GM12878 (cell line): ENCODE data around the gene FBXL15. TPM values are rescaled to one million over a fixed set of nuclear protein-coding genes. Genes with fewer than 3 reads are reported as not detected.

ENCODE experiments used
- ATAC-seq: fragments of 200-7000 bp; cut with Tn5 transposase; 3 replicates; pipeline ENCODE4 v1.9.1; 2020; ENCODE audit warnings: mild to moderate bottlenecking, moderate library complexity
- BruUV-seq: library from RNA; stranded (reverse); fragments of 400-500 nt; replicated peaks from 2 replicates; lab custom pipeline; 2021; lab: Mats Ljungman, UMichigan
- CTCF ChIA-PET: fragments of 300-600 bp; sonication (Branson Sonifier 250); formaldehyde crosslinking; extraction: SDS; loops from one replicate; lab custom pipeline; 2021; ENCODE audit warnings: inconsistent platforms; lab: Yijun Ruan, JAX
- POLR2A ChIA-PET: fragments of 350-600 bp; formaldehyde crosslinking; extraction: SDS; loops from one replicate; lab custom pipeline; 2021; ENCODE audit warnings: inconsistent platforms; lab: Charles Lee
- RAD21 ChIA-PET: fragments of 300-600 bp; sonication (Branson Sonifier 250); formaldehyde crosslinking; loops from one replicate; lab custom pipeline; 2023; ENCODE audit warnings: antibody characterized with exemption; ENCODE audit not compliant: unreplicated experiment; lab: Charles Lee
- SMC1A ChIA-PET: fragments of 300-600 bp; sonication (Branson Sonifier 250); formaldehyde crosslinking; loops from one replicate; lab custom pipeline; 2023; ENCODE audit not compliant: unreplicated experiment, uncharacterized antibody; lab: Charles Lee
- DNase-seq: peaks from one replicate; pipeline ENCODE4 v3.0.0-alpha.2; 2011; ENCODE audit warnings: low read depth, low spot score
- FAIRE-seq: peaks from 3 replicates; lab custom pipeline; 2011; peaks lifted over from hg19 to GRCh38; lab: Jason Lieb, UNC
- H2AFZ ChIP-seq: 2 replicates; pipeline ENCODE4 v1.6.0; 2011; ENCODE audit warnings: low read depth, low read length, control low read depth; ENCODE audit not compliant: control insufficient read depth
- H3K27ac ChIP-seq: 2 replicates; pipeline ENCODE4 v1.5.1; 2011; ENCODE audit warnings: control low read depth; ENCODE audit not compliant: control insufficient read depth, insufficient read depth
- H3K27me3 ChIP-seq, 2 experiments: replicated peaks in 1 of 2; 2 replicates each; pipeline versions ENCODE4 v1.6.0 to v1.6.1; 2011; ENCODE audit warnings: low read length in 1 of 2; ENCODE audit not compliant: control insufficient read depth in 2 of 2, insufficient read depth in 2 of 2
- H3K36me3 ChIP-seq, 2 experiments: 2 replicates each; pipeline ENCODE4 v1.5.1; 2011; ENCODE audit warnings: low read length in 1 of 2; ENCODE audit not compliant: control insufficient read depth in 2 of 2, insufficient read depth in 2 of 2
- H3K4me1 ChIP-seq: 2 replicates; pipeline ENCODE4 v1.6.1; 2011; ENCODE audit warnings: mild to moderate bottlenecking, low read length, moderate library complexity, mixed read lengths; ENCODE audit not compliant: control insufficient read depth, insufficient read depth
- H3K4me2 ChIP-seq: 2 replicates; pipeline ENCODE4 v1.6.0; 2011; ENCODE audit warnings: control low read depth; ENCODE audit not compliant: control insufficient read depth, insufficient read depth
- H3K4me3 ChIP-seq: fragments of 200-600 bp; sonication (generic); 2 replicates; pipeline ENCODE4 v1.5.1; 2016
- H3K79me2 ChIP-seq: 2 replicates; pipeline ENCODE4 v1.6.0; 2011; ENCODE audit warnings: low read length; ENCODE audit not compliant: control insufficient read depth, insufficient read depth
- H3K9ac ChIP-seq: 2 replicates; pipeline ENCODE4 v1.8.0; 2011; ENCODE audit warnings: low read length, control low read depth, mixed read lengths; ENCODE audit not compliant: control insufficient read depth, insufficient read depth
- H3K9me3 ChIP-seq: replicated peaks from 3 replicates; pipeline ENCODE4 v1.5.1; 2011; ENCODE audit warnings: mild to moderate bottlenecking, low read length; ENCODE audit not compliant: control insufficient read depth, insufficient read depth
- H4K20me1 ChIP-seq: 2 replicates; pipeline ENCODE4 v1.6.0; 2011; ENCODE audit not compliant: control insufficient read depth, insufficient read depth
- BACH1 ChIP-seq: fragments of 450-650 bp; IDR thresholded peaks from 2 replicates; pipeline ENCODE4 v1.6.1; 2017; ENCODE audit warnings: mild to moderate bottlenecking, borderline replicate concordance
- BHLHE40 ChIP-seq, 2 experiments: fragments of 450-650 bp in 1 of 2; IDR thresholded peaks; 2 replicates each; pipeline ENCODE4 v1.6.1; 2011 to 2017; ENCODE audit warnings: low read depth in 2 of 2, borderline replicate concordance in 1 of 2, improper control_type of control experiment in 1 of 2, low read length in 1 of 2, mild to moderate bottlenecking in 1 of 2
- IKZF1 ChIP-seq: fragments of 450-650 bp; conservative IDR thresholded peaks from 2 replicates; pipeline ENCODE4 v1.6.1; 2017; ENCODE audit warnings: antibody characterized with exemption, mild to moderate bottlenecking
- MEF2B ChIP-seq: fragments of 450-650 bp; IDR thresholded peaks from 2 replicates; pipeline ENCODE4 v1.6.1; 2018; ENCODE audit warnings: mild to moderate bottlenecking, moderate library complexity; ENCODE audit not compliant: partially characterized antibody, poor library complexity, severe bottlenecking
- MYB ChIP-seq: fragments of 150-350 bp; IDR thresholded peaks from 2 replicates; pipeline ENCODE4 v1.6.1; 2014; ENCODE audit warnings: mild to moderate bottlenecking, low read depth, low read length, borderline replicate concordance
- NBN ChIP-seq: fragments of 450-650 bp; IDR thresholded peaks from 2 replicates; pipeline ENCODE4 v1.6.1; 2016
- NRF1 ChIP-seq: conservative IDR thresholded peaks from 2 replicates; pipeline ENCODE4 v1.6.1; 2011; ENCODE audit warnings: mild to moderate bottlenecking, low read depth, low read length, improper control_type of control experiment
- RUNX3 ChIP-seq: IDR thresholded peaks from 2 replicates; pipeline ENCODE4 v1.6.1; 2012; ENCODE audit warnings: low read length, inconsistent platforms
- YY1 ChIP-seq: IDR thresholded peaks from 2 replicates; pipeline ENCODE4 v1.6.1; 2011; ENCODE audit warnings: low read depth, mild to moderate bottlenecking, low read length
- WGBS: methylation state at CpG from one replicate; pipeline ENCODE4 v1.1.6; 2016; ENCODE audit warnings: low lambda C conversion rate; ENCODE audit not compliant: insufficient replicate concordance, insufficient coverage; ENCODE audit errors: missing lambda C conversion rate; 5-methylcytosine and 5-hydroxymethylcytosine counted together
- in situ Hi-C: fragments of 300-500 bp; cut with MboI; formaldehyde crosslinking; loops from 9 replicates; pipeline ENCODE4 v1.14.3; 2018; ENCODE audit warnings: mixed read lengths
- intact Hi-C: fragments of 100-400 bp; cut with micrococcal nuclease; formaldehyde crosslinking; loops from one replicate; pipeline ENCODE4 v1.14.2; 2022; ENCODE audit not compliant: unreplicated experiment
- polyA plus RNA-seq, 11 experiments: library from polyadenylated mRNA; depleted of rRNA in 4 of 11; unstranded in 6 of 11; stranded (reverse) in 5 of 11; fragments of >200 nt; fragmentation: Nextera tagmentation in 4 of 11; fragmentation: Illumina TruSeq in 1 of 11; extraction: Ambion mirVana in 4 of 11; extraction: Trizol in 1 of 11; gene quantifications; 1 replicate in 1 of 11; 2 replicates in 10 of 11; pipeline versions ENCODE4 v1.2.1 to v1.2.3, GENCODE V29; 2011 to 2016; ENCODE audit warnings: inconsistent platforms in 2 of 11, missing spikeins in 2 of 11, low read depth in 1 of 11
- total RNA-seq, 4 experiments: library from RNA; depleted of rRNA in 3 of 4; stranded (reverse); fragments of >200 nt in 3 of 4; fragmentation: Illumina TruSeq in 1 of 4; extraction: Trizol in 1 of 4; gene quantifications; 2 replicates each; pipeline versions ENCODE4 v1.2.1 to v1.2.3, GENCODE V29; 2013 to 2021

Gene FBXL15
- total and polyA plus RNA-seq, 10 of the 15 experiments (the other 5 are each of a cell fraction or from before 2014, with no cell fraction given) = 0.13 to 21.3 (median 7.9) TPM

GRCh38 chr10:102410429-102411073 lies 10.1 kb upstream of the FBXL15 start:
- WGBS = 3% methylated on average over 30 of the region's 48 CpGs
- Histone ChIP-seq H3K79me2 (no peaks in the 10 kb centered on the region), H3K4me3 (no peak overlapping the region; the same call in 1 of the 2 replicates), H3K27me3 (peaks cover 17 to 21% of the 10 kb centered on the region in 2 experiments), H3K4me1 (peaks cover 9% of the 10 kb centered on the region), H2AFZ (no peak overlapping the region), H3K4me2 (no peak overlapping the region; the same call in 1 of the 2 replicates), H3K36me3 (no peaks in the 10 kb centered on the region), H3K9me3 (no peaks in the 10 kb centered on the region), H4K20me1 (peaks cover 5% of the 10 kb centered on the region; the same call in 1 of the 2 replicates), H3K27ac (no peak overlapping the region), H3K9ac (no peak overlapping the region)
- in situ Hi-C loops = no loop called here
- SMC1A ChIA-PET = interaction anchor here (1.2 kb wide), 1 partner anchor 13 kb away, joined by 3 read pairs; no protein-coding TSS in a partner anchor
- CTCF ChIA-PET = interaction anchor here (1.7 kb wide), 1 partner anchor 12 kb away, joined by 7 read pairs; no protein-coding TSS in a partner anchor
- POLR2A ChIA-PET = interaction anchor here (0.5 to 0.9 kb wide), 3 partner anchors 10 to 292 kb away, joined by 3 to 4 read pairs (median 3); partner anchors contain the start of gene FBXL15
- RAD21 ChIA-PET = interaction anchor here (0.9 kb wide), 1 partner anchor 11 kb away, joined by 4 read pairs; no protein-coding TSS in a partner anchor
- FAIRE-seq (no peak), ATAC-seq (no peak), DNase-seq (no peak)
- TF ChIP-seq YY1 = 0 out of 2 replicates have a peak, but pooled peaks have one; percentile 9
- 0 out of 2 replicates have a peak, but pooled peaks have one; percentile 11 for TF ChIP-seq NRF1
- peak; percentile 38; the same call in 1 of the 2 replicates for TF ChIP-seq IKZF1
- no peak for TF ChIP-seq MYB
- TF ChIP-seq MEF2B = peak; percentile 79
- peak; percentile 41; the same call in 1 of the 2 replicates for TF ChIP-seq BACH1
- no peak for TF ChIP-seq NBN
- TF ChIP-seq RUNX3 = no peak
- TF ChIP-seq BHLHE40 (IDR thresholded peaks at IDR 0.05; ENCODE audit: borderline replicate concordance in 1 of 2, low read depth in 2 of 2, low read length in 1 of 2) = peak; percentile 52 to 84; a peak in 3 of 4 replicates
- no TSS peak for BruUV-seq
- intact Hi-C loops = no loop called here
